Ecto neural progenitor cell (in vitro differentiated cells): Measurements from ENCODE around the gene YPEL3.
"Not testable (repeated sequence)": the region's sequence is repeated elsewhere in the genome, so short reads cannot be mapped to it uniquely, and the experiment has no call there.

Experiments used
- DNase-seq: peaks from one replicate; pipeline ENCODE4 v3.0.0-alpha.2; 2018; ENCODE audit warnings: low spot score

Gene YPEL3

GRCh38 chr16:30116291-30117207 is 20.5 kb upstream of the YPEL3 start:
- no peak for DNase-seq

- DNase-seq = no peak
Measured at GRCh38 chr16:30115238-30115637, 19.2 kb upstream of the YPEL3 start.

- not testable (repeated sequence) for DNase-seq
Measured at GRCh38 chr16:30114833-30115232, 18.8 kb upstream of the YPEL3 start.

DNA sequence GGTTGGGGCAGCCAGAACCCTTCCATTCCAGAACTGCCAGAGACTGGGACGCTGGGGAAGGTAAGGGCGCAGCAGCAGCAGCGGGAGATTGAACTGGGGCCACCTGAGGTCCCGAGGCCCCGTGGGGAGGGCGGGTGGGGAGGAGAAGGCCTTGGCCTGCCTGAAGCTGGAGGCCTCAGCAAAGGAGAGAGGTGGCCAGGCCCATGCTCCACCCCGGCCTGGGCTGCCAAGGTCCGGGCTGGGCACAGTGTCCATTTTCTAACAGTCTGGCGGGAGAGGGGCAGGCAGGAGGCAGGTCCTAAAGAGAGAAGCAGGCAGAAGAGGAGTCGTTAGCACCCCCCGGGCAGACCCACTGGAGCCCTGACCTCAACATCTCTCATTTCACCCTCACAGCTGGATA is 18.4 kb upstream of the YPEL3 start:
- no peak for DNase-seq

GRCh38 chr16:30113711-30114333 is 17.8 kb upstream of the YPEL3 start:
- no peak for DNase-seq

DNA sequence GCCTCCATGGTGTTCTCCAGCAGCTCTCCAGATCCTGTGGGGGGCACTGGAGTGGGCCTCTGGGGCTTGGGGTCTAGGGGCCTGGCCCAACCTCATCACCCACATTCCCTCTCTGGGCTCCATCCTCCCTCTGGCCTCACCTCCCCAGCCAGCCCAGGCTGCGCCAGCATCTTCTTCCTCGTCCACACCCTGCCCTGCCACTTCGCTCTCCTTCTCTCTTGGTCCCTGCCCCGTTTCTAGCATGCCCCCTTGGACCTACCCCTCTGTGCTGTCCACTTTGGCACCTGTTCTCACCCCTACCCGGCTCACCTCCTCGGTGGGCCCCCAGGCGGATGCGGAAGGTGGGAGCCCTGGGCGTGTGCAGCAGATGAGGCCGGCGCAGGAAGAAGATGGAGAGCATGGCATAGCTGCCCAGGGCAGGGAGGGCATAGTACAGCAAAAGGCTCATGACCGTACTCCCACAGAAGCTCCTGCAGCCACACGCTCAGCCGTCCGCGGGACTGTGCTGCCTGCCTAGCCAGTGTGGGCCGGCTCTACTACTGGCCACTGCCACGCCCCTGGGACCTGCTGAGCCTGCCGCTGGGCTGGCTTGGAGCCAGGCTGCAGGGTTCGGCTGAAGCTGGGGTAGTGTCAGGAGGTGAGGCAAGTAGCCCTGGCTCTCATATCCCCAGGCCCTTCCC is 17.2 kb upstream of the YPEL3 start, which contains the start of gene GDPD3:
GDPD3 (minus strand) TSS at position 507 of the 680 bp plus-strand sequence; CDS start at position 448, 59 bp downstream.
- peak; percentile 57 for DNase-seq

DNA sequence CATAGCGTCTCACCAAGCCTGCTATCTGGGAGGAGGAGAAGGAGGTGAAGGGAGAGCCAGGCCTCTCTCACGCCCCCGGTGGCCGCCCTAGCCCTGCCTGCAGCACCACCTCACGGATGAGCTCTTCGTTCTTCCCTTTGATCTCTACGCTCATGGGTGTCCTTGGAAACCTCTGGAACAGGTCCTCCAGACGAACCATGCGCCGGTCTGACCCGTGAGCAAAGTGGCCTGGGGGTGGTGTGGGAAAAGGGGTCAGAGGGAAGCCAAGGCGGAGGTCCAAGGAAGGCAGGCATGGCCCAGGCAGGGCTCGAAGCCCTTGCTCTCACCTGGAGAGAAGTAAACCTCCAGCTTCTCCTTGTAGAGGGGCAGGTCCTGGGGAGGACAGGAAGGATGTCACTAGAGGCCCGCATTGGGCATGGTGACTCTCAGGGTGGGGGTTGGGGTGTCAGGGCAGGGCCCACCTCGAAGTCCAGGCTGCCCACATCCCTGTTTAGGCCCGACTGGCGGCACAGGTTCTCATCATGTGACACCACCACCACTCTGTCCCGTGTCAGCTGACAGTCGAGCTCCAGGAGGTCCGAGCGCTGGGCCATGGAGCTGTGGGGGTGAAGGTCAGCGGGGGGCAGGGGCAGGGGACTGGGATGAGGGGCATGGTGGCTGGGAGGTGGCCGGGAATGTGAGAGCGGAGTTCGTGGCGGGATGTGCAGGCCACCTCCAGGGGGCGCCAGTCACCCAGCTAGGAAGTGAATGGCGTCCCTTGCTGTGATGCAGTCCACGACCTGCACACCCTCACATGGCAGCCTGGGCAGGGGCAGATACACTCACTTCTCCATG is 16.4 kb upstream of the YPEL3 start:
- peak; percentile 76 for DNase-seq

- DNase-seq = no peak
Measured at GRCh38 chr16:30110661-30111060, 14.6 kb upstream of the YPEL3 start.

GRCh38 chr16:30108059-30108850 is 12.2 kb upstream of the YPEL3 start:
- no peak for DNase-seq

DNA sequence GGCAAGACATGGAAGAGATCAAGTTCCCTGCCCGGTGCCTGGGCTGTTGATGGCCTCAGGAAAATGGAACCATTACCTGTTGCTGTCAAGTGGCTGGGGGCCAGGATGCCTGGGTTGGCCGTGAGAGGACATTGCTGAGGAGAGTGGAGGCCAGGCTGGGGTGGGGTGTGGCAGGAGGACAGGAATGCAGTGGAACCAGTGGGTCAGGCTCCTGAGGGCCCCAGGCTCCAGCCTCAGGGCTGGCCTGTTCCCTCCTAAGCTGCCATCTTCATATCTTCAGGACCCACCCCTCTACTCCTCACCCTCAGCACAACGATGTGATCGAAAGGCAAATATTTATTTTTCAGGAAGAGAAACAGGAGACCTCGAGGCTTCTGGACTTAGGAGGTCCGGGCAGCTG is 8.5 kb upstream of the YPEL3 start:
- DNase-seq = no peak

- no peak for DNase-seq
Measured at GRCh38 chr16:30104090-30104489, 8.1 kb upstream of the YPEL3 start.

DNA sequence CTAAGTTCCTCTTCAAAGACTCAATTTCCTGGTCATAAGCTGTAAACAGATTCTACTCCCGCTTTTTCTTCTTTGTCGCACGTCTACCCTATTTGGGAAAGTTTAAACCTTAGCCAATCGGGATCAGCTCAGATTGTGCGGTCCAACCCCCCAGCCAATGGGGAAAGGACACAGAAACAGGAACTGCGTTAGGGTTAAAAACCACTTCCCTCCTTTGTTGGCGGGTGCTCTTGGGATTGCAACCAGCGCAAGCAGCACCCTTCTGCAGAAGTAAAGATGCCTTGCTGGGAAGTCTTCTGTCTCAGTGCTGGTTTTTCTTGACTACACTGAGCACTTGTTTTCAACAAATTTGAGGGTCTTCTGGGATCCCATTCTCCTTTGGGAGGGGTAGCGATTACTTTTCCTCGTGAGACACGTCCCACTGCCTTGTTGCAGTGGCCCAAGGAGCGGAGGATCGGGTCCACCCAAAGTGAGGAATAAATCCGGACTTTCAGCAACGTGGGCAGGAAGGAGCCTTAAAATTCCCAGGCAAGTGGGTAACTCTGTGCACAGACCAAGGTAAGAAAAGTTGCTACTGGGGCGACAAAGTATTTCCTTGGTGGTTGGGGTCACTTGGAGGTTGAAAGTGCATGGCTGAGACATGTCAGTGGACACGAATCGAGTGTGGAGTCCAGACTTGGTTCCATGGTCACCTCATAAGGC is 1.0 kb upstream of the YPEL3 start:
- DNase-seq = peak; percentile 85

- DNase-seq = no peak
Measured at GRCh38 chr16:30095166-30096078, 591 bp downstream of the YPEL3 start.

- DNase-seq = peak; percentile 70
Measured at GRCh38 chr16:30094541-30095165, 1.4 kb downstream of the YPEL3 start.

GRCh38 chr16:30092373-30093010 is 3.5 kb downstream of the YPEL3 start:
- peak; percentile 80 for DNase-seq

GRCh38 chr16:30091474-30092372 is 4.3 kb downstream of the YPEL3 start, which contains the start of gene TBX6:
Gene TBX6 (minus strand): TSS chr16:30091924. CDS start chr16:30091193, 731 bp downstream.
- peak; percentile 96 for DNase-seq
